Adipocyte (in vitro differentiated cells): ENCODE data around the gene OR51E2.

Experiments used
- DNase-seq: peaks from one replicate; pipeline ENCODE4 v3.0.0-alpha.2; 2015; ENCODE audit warnings: low read depth
- H3K27me3 ChIP-seq: replicated peaks from 2 replicates; pipeline ENCODE4 v1.7.0; 2013; ENCODE audit warnings: mild to moderate bottlenecking, low read length, moderate library complexity; ENCODE audit not compliant: control insufficient read depth, insufficient read depth
- H3K36me3 ChIP-seq: 2 replicates; pipeline ENCODE4 v1.7.0; 2013; ENCODE audit warnings: low read length, mild to moderate bottlenecking, moderate library complexity; ENCODE audit not compliant: control insufficient read depth, insufficient read depth, severe bottlenecking
- H3K4me1 ChIP-seq: 2 replicates; pipeline ENCODE4 v1.7.0; 2013; ENCODE audit warnings: mild to moderate bottlenecking, low read length, moderate library complexity; ENCODE audit not compliant: control insufficient read depth, insufficient read depth
- H3K4me3 ChIP-seq: 2 replicates; pipeline ENCODE4 v1.7.0; 2013; ENCODE audit warnings: mild to moderate bottlenecking, low read length, moderate library complexity
- H3K9ac ChIP-seq: 2 replicates; pipeline ENCODE4 v1.7.0; 2013; ENCODE audit warnings: mild to moderate bottlenecking, low read length, moderate library complexity
- H3K9me3 ChIP-seq: 2 replicates; pipeline ENCODE4 v1.7.0; 2013; ENCODE audit warnings: mild to moderate bottlenecking, low read length, moderate library complexity; ENCODE audit not compliant: control insufficient read depth

Gene OR51E2

DNA sequence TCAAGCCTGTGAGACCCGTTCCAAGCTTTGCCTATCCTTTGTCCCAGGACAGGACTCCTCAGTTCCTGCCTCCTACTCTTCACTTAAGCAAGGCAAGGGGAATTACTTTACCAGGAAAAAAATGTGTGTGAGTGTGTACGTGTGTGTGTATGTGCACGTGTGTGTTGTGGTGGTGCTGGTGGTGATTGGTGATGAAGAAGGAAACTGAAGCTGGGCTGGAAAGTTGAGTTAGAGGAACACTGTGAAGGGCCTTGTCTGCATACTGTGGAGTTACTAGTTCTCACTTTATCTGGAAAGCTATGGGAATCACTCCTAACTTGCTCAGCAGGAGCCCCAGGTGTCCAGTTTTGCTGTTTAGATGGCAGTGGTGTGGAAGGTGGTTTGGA is 60.0 kb downstream of the OR51E2 start:
- Histone ChIP-seq H3K9ac (no peak overlapping the region), H3K4me3 (no peak overlapping the region), H3K27me3 (peaks cover 40% of the 10 kb centered on the region), H3K36me3 (no peaks in the 10 kb centered on the region), H3K4me1 (peaks cover 6% of the 10 kb centered on the region), H3K9me3 (no peaks in the 10 kb centered on the region)
- DNase-seq, result no peak

GRCh38 chr11:4636962-4637661 is 60.5 kb downstream of the OR51E2 start, which contains the start of gene OR51D1:
Gene OR51D1 (plus strand): TSS chr11:4637477. CDS start chr11:4639791, 2,314 bp downstream.
- Histone ChIP-seq H3K9me3 (no peaks in the 10 kb centered on the region), H3K9ac (no peak within 1 kb of the TSS), H3K4me3 (peak within 1 kb of the TSS; percentile 22), H3K4me1 (peaks cover 3% of the 10 kb centered on the region), H3K36me3 (no peaks in the 10 kb centered on the region), H3K27me3 (peaks cover 37% of the 10 kb centered on the region)
- peak; percentile 82 for DNase-seq

DNA sequence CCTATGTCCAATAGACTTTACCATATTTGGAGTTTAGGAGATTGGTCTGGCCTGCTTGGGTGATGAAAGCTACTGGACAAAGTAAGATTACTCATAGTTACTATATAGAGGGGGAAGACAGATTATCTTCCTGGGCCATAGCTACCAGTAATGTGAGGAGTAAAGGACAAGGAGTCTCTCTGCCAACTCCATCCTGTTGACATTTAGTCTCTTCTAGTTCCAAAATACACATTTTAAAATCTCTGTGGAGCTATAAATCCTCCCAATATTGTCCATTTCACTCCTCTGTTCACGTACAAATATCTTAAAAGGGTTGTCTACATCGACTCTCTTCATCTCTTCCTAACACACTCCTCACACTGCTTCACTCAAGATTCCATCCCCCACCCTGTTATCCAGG is 61.5 kb downstream of the OR51E2 start:
- Histone ChIP-seq H3K4me1 (peaks cover 3% of the 10 kb centered on the region), H3K27me3 (peaks cover 33% of the 10 kb centered on the region), H3K36me3 (no peaks in the 10 kb centered on the region), H3K9me3 (no peaks in the 10 kb centered on the region), H3K4me3 (no peak overlapping the region), H3K9ac (no peak overlapping the region)
- DNase-seq, result no peak
